IMR-90 (cell line): Measurements from ENCODE around the gene TMEM184B.

Experiments used
- CTCF ChIP-seq: conservative IDR thresholded peaks from 2 replicates; pipeline ENCODE4 v1.5.1; 2012; ENCODE audit warnings: mild to moderate bottlenecking, low read depth, low read length, improper control_type of control experiment
- POLR2A ChIP-seq: IDR thresholded peaks from 2 replicates; pipeline ENCODE4 v1.6.1; 2012; ENCODE audit warnings: mild to moderate bottlenecking, low read depth, low read length

GRCh38 chr22:38184788-38185187 is 88.0 kb downstream of the TMEM184B start:
- no peak for TF ChIP-seq POLR2A
- no peak for TF ChIP-seq CTCF
